Loucy (cell line): Measurements from ENCODE around the gene CACNA1C.

Source experiments
- CTCF ChIP-seq: fragments of 200-600 bp; sonication (generic); conservative IDR thresholded peaks from 2 replicates; pipeline ENCODE4 v1.5.1; 2014; ENCODE audit warnings: mild to moderate bottlenecking, antibody characterized with exemption, low read length
- EZH2phosphoT487 ChIP-seq: fragments of 200-600 bp; IDR thresholded peaks from 2 replicates; pipeline ENCODE4 v1.6.1; 2018; ENCODE audit warnings: antibody characterized with exemption, mild to moderate bottlenecking, moderate library complexity, borderline replicate concordance

GRCh38 chr12:2328661-2329060 is 275.9 kb downstream of the CACNA1C start:
- TF ChIP-seq CTCF, result no peak
- no peak for TF ChIP-seq EZH2phosphoT487
